ENCODE measurements around the gene PTPN3. TPM values are rescaled to one million over a fixed set of nuclear protein-coding genes. Genes with fewer than 3 reads are reported as not detected.
A peak's percentile ranks its signal among the peaks of the same experiment; 100 is the strongest.
"Not testable (repeated sequence)": the region's sequence is repeated elsewhere in the genome, so short reads cannot be mapped to it uniquely, and the experiment has no call there.

The PTPN3 gene
- 0.21 TPM for polyA plus RNA-seq (2013, experiment 1 of 2; ENCODE audit: insufficient read length)
- 0.24 TPM for polyA plus RNA-seq (2013, experiment 2 of 2; ENCODE audit: insufficient read length)

- DNase-seq, result no peak
Observed at GRCh38 chr9:109498195-109499092, at the start of gene PTPN3. TSS of gene PTPN3 (minus strand) at chr9:109498307. CDS start at chr9:109463434, 34,873 bp downstream.

- DNase-seq, result not testable (repeated sequence)
Observed at GRCh38 chr9:109544954-109545353, 46.8 kb upstream of the PTPN3 start.

- no peak for DNase-seq
Observed at GRCh38 chr9:109542922-109543321, 44.8 kb upstream of the PTPN3 start.

- no peak for DNase-seq
Observed at GRCh38 chr9:109538346-109538745, 40.2 kb upstream of the PTPN3 start.

GRCh38 chr9:109537288-109537687 lies 39.2 kb upstream of the PTPN3 start:
- DNase-seq, result no peak

- no peak for DNase-seq
Observed at GRCh38 chr9:109536859-109537258, 38.8 kb upstream of the PTPN3 start.

GRCh38 chr9:109535365-109535764 lies 37.3 kb upstream of the PTPN3 start:
- no peak for DNase-seq

- DNase-seq, result no peak
Observed at GRCh38 chr9:109534151-109534550, 36.0 kb upstream of the PTPN3 start.

GRCh38 chr9:109532652-109533051 lies 34.5 kb upstream of the PTPN3 start:
- DNase-seq, result not testable (repeated sequence)

- DNase-seq, result no peak
Observed at GRCh38 chr9:109522106-109522505, 24.0 kb upstream of the PTPN3 start.

- DNase-seq, result peak; percentile 60
Observed at GRCh38 chr9:109520475-109521132, 22.5 kb upstream of the PTPN3 start.

GRCh38 chr9:109519366-109519765 lies 21.3 kb upstream of the PTPN3 start:
- DNase-seq, result no peak

GRCh38 chr9:109518621-109519335 lies 20.7 kb upstream of the PTPN3 start:
- DNase-seq, result no peak

GRCh38 chr9:109517901-109518377 lies 19.8 kb upstream of the PTPN3 start:
- no peak for DNase-seq

- no peak for DNase-seq
Observed at GRCh38 chr9:109513871-109514270, 15.8 kb upstream of the PTPN3 start.

GRCh38 chr9:109512170-109512756 lies 14.2 kb upstream of the PTPN3 start:
- no peak for DNase-seq

- no peak for DNase-seq
Observed at GRCh38 chr9:109510506-109510905, 12.4 kb upstream of the PTPN3 start.

- not testable (repeated sequence) for DNase-seq
Observed at GRCh38 chr9:109510042-109510441, 11.9 kb upstream of the PTPN3 start.

- no peak for DNase-seq
Observed at GRCh38 chr9:109509611-109510010, 11.5 kb upstream of the PTPN3 start.

- peak; percentile 24 for DNase-seq
Observed at GRCh38 chr9:109507421-109507838, 9.3 kb upstream of the PTPN3 start.

GRCh38 chr9:109506097-109506712 lies 8.1 kb upstream of the PTPN3 start:
- no peak for DNase-seq

GRCh38 chr9:109504689-109505088 lies 6.6 kb upstream of the PTPN3 start:
- DNase-seq, result no peak

Data from fibroblast of skin of abdomen (primary cell).